Skeletal muscle tissue (tissue), 4 donors: ENCODE measurements around the gene ENTPD6. TPM values are rescaled to one million over a fixed set of nuclear protein-coding genes. Genes with fewer than 3 reads are reported as not detected.

Source experiments
- H3K27ac ChIP-seq: one replicate; pipeline ENCODE4 v1.7.0; 2013; ENCODE audit warnings: mild to moderate bottlenecking, low read depth, low read length, inconsistent platforms
- H3K27me3 ChIP-seq, 3 donors: one replicate each; pipeline ENCODE4 v1.7.0; 2013; ENCODE audit warnings: low read length in 3 of 3; ENCODE audit not compliant: control insufficient read depth in 3 of 3, insufficient read depth in 3 of 3
- H3K36me3 ChIP-seq, 3 donors: one replicate each; pipeline ENCODE4 v1.7.0; 2013; ENCODE audit warnings: low read length in 3 of 3; ENCODE audit not compliant: control insufficient read depth in 3 of 3, insufficient read depth in 3 of 3
- H3K4me1 ChIP-seq, 3 donors: one replicate each; pipeline ENCODE4 v1.7.0; 2013; ENCODE audit warnings: low read length in 3 of 3, mild to moderate bottlenecking in 3 of 3; ENCODE audit not compliant: control insufficient read depth in 3 of 3, insufficient read depth in 3 of 3
- H3K4me3 ChIP-seq, 3 donors: one replicate each; pipeline ENCODE4 v1.7.0; 2013; ENCODE audit warnings: low read length in 3 of 3
- H3K9ac ChIP-seq, 3 donors: one replicate each; pipeline ENCODE4 v1.7.0; 2013; ENCODE audit warnings: low read length in 3 of 3, mild to moderate bottlenecking in 3 of 3, moderate library complexity in 2 of 3, low read depth in 1 of 3
- H3K9me3 ChIP-seq, 3 donors: one replicate each; pipeline ENCODE4 v1.7.0; 2013; ENCODE audit warnings: low read length in 3 of 3; ENCODE audit not compliant: control insufficient read depth in 3 of 3
- total RNA-seq: library from RNA; depleted of rRNA; stranded (reverse); fragments of >200 nt; gene quantifications from one replicate; pipeline ENCODE4 v1.2.3, GENCODE V29; 2014
- donor health status: Osteomylitis.

ENTPD6 gene
- total RNA-seq = 17.7 TPM

DNA sequence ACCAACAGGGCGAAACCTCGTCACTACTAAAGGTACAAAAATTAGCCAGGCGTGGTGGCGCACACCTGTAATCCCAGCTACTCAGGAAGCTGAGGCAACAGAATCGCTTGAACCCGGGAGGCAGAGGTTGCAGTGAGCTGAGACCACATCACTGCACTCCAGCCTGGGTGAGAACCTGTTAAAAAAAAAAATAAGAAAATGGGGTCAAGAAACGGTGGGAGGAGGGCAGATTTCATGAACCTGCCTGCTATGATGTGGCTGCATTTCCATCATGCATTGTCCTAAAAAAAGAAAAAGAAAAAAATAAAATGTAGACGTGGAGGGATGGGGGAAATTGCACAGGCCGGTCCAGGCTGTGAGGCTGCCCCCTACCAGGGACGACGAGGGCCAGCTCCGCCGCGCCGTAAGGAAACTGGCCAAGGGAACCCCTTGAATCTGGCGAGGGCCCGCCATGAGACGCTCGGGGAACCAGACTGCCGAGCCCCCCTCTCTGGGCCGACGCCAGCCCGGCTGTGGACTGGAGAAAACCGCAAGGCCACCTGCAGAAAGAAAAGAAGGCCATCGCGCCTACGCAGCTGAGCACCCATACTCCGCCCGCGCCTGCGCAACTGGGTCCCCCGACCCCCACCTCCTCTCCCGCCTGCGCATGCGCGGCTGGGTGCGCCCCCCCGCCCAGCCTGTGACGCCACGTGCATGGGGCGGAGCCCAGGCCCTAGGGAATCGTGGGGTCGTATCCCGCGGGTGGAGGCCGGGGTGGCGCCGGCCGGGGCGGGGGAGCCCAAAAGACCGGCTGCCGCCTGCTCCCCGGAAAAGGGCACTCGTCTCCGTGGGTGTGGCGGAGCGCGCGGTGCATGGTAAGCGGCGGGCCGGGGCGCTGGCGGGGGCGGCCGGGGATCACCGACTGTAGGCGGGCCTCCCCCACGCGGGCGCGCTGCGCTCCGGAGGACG is at the start of gene ENTPD6:
ENTPD6 (plus strand) TSS at position 699 of the 948 bp plus-strand sequence. CDS start 10,825 bp downstream, outside the sequence.
- H3K27ac ChIP-seq = peak within 1 kb of the TSS; percentile 75
- H3K27me3 ChIP-seq = no peaks in the 10 kb centered on the region
- peaks cover 0 to 3% (median 0%) of the 10 kb centered on the region in 3 donors for H3K36me3 ChIP-seq
- H3K9ac ChIP-seq = peak within 1 kb of the TSS; percentile 86 to 93 (median 91)
- H3K4me3 ChIP-seq = peak within 1 kb of the TSS; percentile 76 to 92 (median 89)
- no peaks in the 10 kb centered on the region for H3K9me3 ChIP-seq
- peaks cover 20 to 41% (median 28%) of the 10 kb centered on the region in 3 donors for H3K4me1 ChIP-seq

DNA sequence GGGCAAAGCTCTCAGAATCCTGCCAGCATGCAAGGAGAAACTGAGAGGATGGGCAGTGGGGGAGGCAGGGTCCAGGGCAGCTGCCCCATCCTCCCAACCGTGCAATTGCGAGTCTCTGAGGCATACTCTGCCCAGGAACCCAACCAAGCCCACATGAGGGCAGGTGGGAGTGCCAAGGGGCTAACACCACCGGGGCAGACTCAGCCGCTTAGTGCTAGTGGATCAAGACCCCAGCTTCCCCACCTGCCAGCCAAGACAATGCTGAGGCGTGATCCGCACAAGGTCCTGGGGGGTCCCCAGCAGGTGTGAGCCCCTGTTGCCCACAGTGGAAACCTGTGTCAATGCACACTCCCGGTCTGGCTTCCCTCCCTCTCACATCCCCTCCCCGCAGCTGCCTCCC is 48.5 kb upstream of the ENTPD6 start:
- Histone ChIP-seq H3K4me1 (peaks cover 5 to 12% (median 6%) of the 10 kb centered on the region in 3 donors), H3K27ac (no peak overlapping the region), H3K36me3 (no peaks in the 10 kb centered on the region), H3K4me3 (no peak overlapping the region), H3K27me3 (peaks cover 32 to 51% (median 45%) of the 10 kb centered on the region in 3 donors), H3K9me3 (no peaks in the 10 kb centered on the region), H3K9ac (no peak overlapping the region)

- H3K36me3 ChIP-seq = no peaks in the 10 kb centered on the region
- peaks cover 5 to 12% (median 6%) of the 10 kb centered on the region in 3 donors for H3K4me1 ChIP-seq
- H3K27me3 ChIP-seq = peaks cover 32 to 48% (median 38%) of the 10 kb centered on the region in 3 donors
- no peak overlapping the region for H3K4me3 ChIP-seq
- H3K27ac ChIP-seq = no peak overlapping the region
- no peaks in the 10 kb centered on the region for H3K9me3 ChIP-seq
- no peak overlapping the region for H3K9ac ChIP-seq
These were observed 47.8 kb upstream of the ENTPD6 start for GRCh38 chr20:25147716-25148115.

- Histone ChIP-seq H3K4me1 (peaks cover 5 to 12% (median 6%) of the 10 kb centered on the region in 3 donors), H3K36me3 (no peaks in the 10 kb centered on the region), H3K27me3 (peaks cover 32 to 48% (median 38%) of the 10 kb centered on the region in 3 donors), H3K9ac (no peak overlapping the region), H3K27ac (no peak overlapping the region), H3K9me3 (no peaks in the 10 kb centered on the region), H3K4me3 (peak overlapping the region in 2 of 3 donors; percentile 24 to 64)
These were observed 47.1 kb upstream of the ENTPD6 start for GRCh38 chr20:25148181-25148981.

GRCh38 chr20:25148982-25149846 is 46.3 kb upstream of the ENTPD6 start:
- no peaks in the 10 kb centered on the region for H3K36me3 ChIP-seq
- no peak overlapping the region for H3K9ac ChIP-seq
- H3K4me1 ChIP-seq = peaks cover 5 to 12% (median 6%) of the 10 kb centered on the region in 3 donors
- H3K27ac ChIP-seq = no peak overlapping the region
- H3K27me3 ChIP-seq = peaks cover 32 to 48% (median 38%) of the 10 kb centered on the region in 3 donors
- no peaks in the 10 kb centered on the region for H3K9me3 ChIP-seq
- peak overlapping the region in 2 of 3 donors; percentile 24 to 64 for H3K4me3 ChIP-seq

- no peak overlapping the region for H3K9ac ChIP-seq
These were observed 45.5 kb upstream of the ENTPD6 start for GRCh38 chr20:25150016-25150415.

GRCh38 chr20:25158043-25158442 is 37.5 kb upstream of the ENTPD6 start:
- Histone ChIP-seq H3K36me3 (no peaks in the 10 kb centered on the region), H3K9me3 (no peaks in the 10 kb centered on the region), H3K27me3 (no peaks in the 10 kb centered on the region), H3K27ac (no peak overlapping the region), H3K4me3 (no peak overlapping the region), H3K9ac (no peak overlapping the region), H3K4me1 (no peaks in the 10 kb centered on the region)

More at GRCh38 chr20:25150016-25150415, 45.5 kb upstream of the ENTPD6 start:
- no peaks in the 10 kb centered on the region for H3K36me3 ChIP-seq
- H3K4me1 ChIP-seq = peaks cover 5 to 12% (median 6%) of the 10 kb centered on the region in 3 donors
- peaks cover 32 to 48% (median 38%) of the 10 kb centered on the region in 3 donors for H3K27me3 ChIP-seq
- no peaks in the 10 kb centered on the region for H3K9me3 ChIP-seq
- no peak overlapping the region for H3K4me3 ChIP-seq
- H3K27ac ChIP-seq = no peak overlapping the region

DNA sequence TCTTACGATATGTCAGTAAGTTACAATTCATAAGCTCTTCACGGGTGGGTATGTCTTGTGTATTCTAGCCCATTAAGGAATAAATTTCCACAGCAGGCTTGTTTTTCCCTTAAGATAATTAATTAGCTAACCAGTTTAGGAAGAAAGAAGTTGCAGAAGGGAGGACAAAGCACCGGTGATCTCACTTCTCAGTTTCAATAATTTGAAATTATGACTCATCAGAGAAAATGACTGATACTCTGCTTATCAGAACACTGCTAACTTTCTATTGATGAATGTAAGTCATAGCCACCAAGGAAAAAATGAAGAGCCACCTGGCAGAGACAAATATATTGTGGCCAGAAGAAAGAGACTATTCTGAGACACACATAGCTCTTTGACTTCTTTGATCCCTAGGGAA is 35.0 kb upstream of the ENTPD6 start:
- Histone ChIP-seq H3K4me3 (no peak overlapping the region), H3K36me3 (no peaks in the 10 kb centered on the region), H3K4me1 (no peaks in the 10 kb centered on the region), H3K9ac (no peak overlapping the region), H3K27me3 (no peaks in the 10 kb centered on the region), H3K27ac (no peak overlapping the region), H3K9me3 (no peaks in the 10 kb centered on the region)

DNA sequence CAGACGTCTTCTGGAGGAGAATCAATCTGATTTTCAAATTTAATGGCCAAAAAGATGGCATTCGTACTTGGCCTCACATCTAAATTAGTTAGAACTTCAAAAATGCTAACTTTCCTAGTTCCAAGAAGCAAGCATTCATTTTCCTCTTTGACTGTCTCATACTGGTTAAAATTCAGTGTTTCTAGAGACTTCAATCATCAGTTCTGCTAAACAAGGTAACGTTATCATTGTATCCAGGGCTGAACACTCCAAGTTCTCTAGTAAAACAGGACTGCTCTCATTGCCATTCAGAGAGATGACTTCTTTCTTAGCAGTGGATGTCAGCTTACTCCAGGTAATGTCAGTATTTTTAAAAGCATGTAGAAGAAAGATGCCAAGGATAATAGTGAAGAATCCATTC is 34.6 kb upstream of the ENTPD6 start:
- H3K4me3 ChIP-seq = no peak overlapping the region
- H3K9me3 ChIP-seq = no peaks in the 10 kb centered on the region

More for the DNA sequence above, 34.6 kb upstream of the ENTPD6 start:
- no peak overlapping the region for H3K9ac ChIP-seq
- H3K27ac ChIP-seq = no peak overlapping the region
- H3K4me1 ChIP-seq = no peaks in the 10 kb centered on the region
- no peaks in the 10 kb centered on the region for H3K36me3 ChIP-seq
- H3K27me3 ChIP-seq = peaks cover 0 to 3% (median 0%) of the 10 kb centered on the region in 3 donors
